Liver (tissue), 9 donors: ENCODE results near the gene PRIMA1. TPM values are rescaled to one million over a fixed set of nuclear protein-coding genes. Genes with fewer than 3 reads are reported as not detected.
A peak's percentile ranks its signal among the peaks of the same experiment; 100 is the strongest.

Experiments
- DNase-seq: peaks from one replicate; pipeline ENCODE4 v3.0.0-alpha.2; 2017; ENCODE audit warnings: low spot score
- H3K27ac ChIP-seq, 2 donors: one replicate each; pipeline ENCODE4 v1.7.0; 2013; ENCODE audit warnings: inconsistent platforms in 2 of 2, low read length in 2 of 2, control low read depth in 1 of 2, low read depth in 1 of 2, mild to moderate bottlenecking in 1 of 2
- H3K27me3 ChIP-seq, 4 donors: one replicate each; pipeline versions ENCODE4 v1.6.1 to v1.7.0; 2013; ENCODE audit warnings: low read length in 3 of 4, inconsistent platforms in 1 of 4, mild to moderate bottlenecking in 1 of 4, moderate library complexity in 1 of 4; ENCODE audit not compliant: control insufficient read depth in 4 of 4, insufficient read depth in 4 of 4
- H3K36me3 ChIP-seq, 4 donors: one replicate each; pipeline versions ENCODE4 v1.6.1 to v1.7.0; 2013; ENCODE audit warnings: low read length in 3 of 4, mild to moderate bottlenecking in 3 of 4, low read depth in 1 of 4, moderate library complexity in 1 of 4; ENCODE audit not compliant: control insufficient read depth in 4 of 4, insufficient read depth in 3 of 4
- H3K4me1 ChIP-seq, 4 donors: one replicate each; pipeline versions ENCODE4 v1.6.1 to v1.7.0; 2013; ENCODE audit warnings: low read length in 3 of 4, mild to moderate bottlenecking in 3 of 4, moderate library complexity in 1 of 4; ENCODE audit not compliant: control insufficient read depth in 4 of 4, insufficient read depth in 4 of 4
- H3K4me3 ChIP-seq, 3 donors: one replicate each; pipeline versions ENCODE4 v1.6.1 to v1.7.0; 2013; ENCODE audit warnings: low read length in 3 of 3, control low read depth in 1 of 3, low read depth in 1 of 3, mild to moderate bottlenecking in 1 of 3
- H3K9ac ChIP-seq, 2 donors: one replicate each; pipeline ENCODE4 v1.7.0; 2013; ENCODE audit warnings: low read length in 2 of 2, mild to moderate bottlenecking in 2 of 2, moderate library complexity in 2 of 2, control low read depth in 1 of 2, low read depth in 1 of 2
- H3K9me3 ChIP-seq, 4 donors: one replicate each; pipeline versions ENCODE4 v1.6.1 to v1.7.0; 2013; ENCODE audit warnings: low read length in 3 of 4; ENCODE audit not compliant: control insufficient read depth in 4 of 4
- EGR1 ChIP-seq, 2 donors: IDR thresholded peaks; 2 replicates each; pipeline ENCODE4 v1.6.1; 2016 to 2018; ENCODE audit warnings: antibody characterized with exemption in 2 of 2, low read depth in 2 of 2
- FOXA1 ChIP-seq: IDR thresholded peaks from 2 replicates; pipeline ENCODE4 v1.6.1; 2016; ENCODE audit warnings: antibody characterized with exemption
- FOXA2 ChIP-seq: IDR thresholded peaks from 2 replicates; pipeline ENCODE4 v1.6.1; 2016; ENCODE audit warnings: antibody characterized with exemption
- GABPA ChIP-seq, 2 donors: IDR thresholded peaks in 1 of 2; conservative IDR thresholded peaks in 1 of 2; 2 replicates each; pipeline ENCODE4 v1.6.1; 2016; ENCODE audit warnings: antibody characterized with exemption in 2 of 2, mild to moderate bottlenecking in 1 of 2, moderate library complexity in 1 of 2
- HNF4A ChIP-seq, 2 donors: conservative IDR thresholded peaks; 2 replicates each; pipeline ENCODE4 v1.6.1; 2016; ENCODE audit warnings: antibody characterized with exemption in 2 of 2, mild to moderate bottlenecking in 2 of 2
- HNF4G ChIP-seq: IDR thresholded peaks from 2 replicates; pipeline ENCODE4 v1.6.1; 2016; ENCODE audit warnings: antibody characterized with exemption
- NR2F2 ChIP-seq: IDR thresholded peaks from 2 replicates; pipeline ENCODE4 v1.6.1; 2016; ENCODE audit warnings: antibody characterized with exemption
- RAD21 ChIP-seq, 2 donors: IDR thresholded peaks; 2 replicates each; pipeline ENCODE4 v1.6.1; 2016; ENCODE audit warnings: antibody characterized with exemption in 2 of 2, mild to moderate bottlenecking in 2 of 2
- RXRA ChIP-seq, 2 donors: IDR thresholded peaks; 2 replicates each; pipeline ENCODE4 v1.6.1; 2017 to 2018; ENCODE audit warnings: antibody characterized with exemption in 2 of 2, mild to moderate bottlenecking in 1 of 2
- YY1 ChIP-seq: IDR thresholded peaks from 2 replicates; pipeline ENCODE4 v1.6.1; 2016; ENCODE audit warnings: antibody characterized with exemption, mild to moderate bottlenecking
- WGBS: extraction: QIAGEN DNeasy Blood & Tissue Kit; methylation state at CpG from one replicate; pipeline ENCODE4 v1.1.7; 2013; 5-methylcytosine and 5-hydroxymethylcytosine counted together
- polyA plus RNA-seq, 2 donors: library from polyadenylated mRNA; stranded (reverse) in 1 of 2; unstranded in 1 of 2; fragments of 200-250 nt in 1 of 2; fragments of >200 nt in 1 of 2; fragmentation: Nextera tagmentation in 1 of 2; extraction: Ambion mirVana in 1 of 2; gene quantifications; one replicate each; pipeline versions ENCODE4 v1.2.1 to v1.2.3, GENCODE V29; 2013 to 2015
- total RNA-seq, 2 donors: library from RNA; depleted of rRNA; stranded (reverse); fragments of >200 nt; gene quantifications; one replicate each; pipeline ENCODE4 v1.2.3, GENCODE V29; 2014
- TF ChIP-seq, protein P1 (sequence below): IDR thresholded peaks from 2 replicates; pipeline ENCODE4 v1.6.1; 2016; ENCODE audit warnings: antibody characterized with exemption
- TF ChIP-seq, protein P2 (sequence below): IDR thresholded peaks from 2 replicates; pipeline ENCODE4 v1.6.1; 2016; ENCODE audit warnings: antibody characterized with exemption
- TF ChIP-seq, protein P3 (sequence below): IDR thresholded peaks from 2 replicates; pipeline ENCODE4 v1.6.1; 2016; ENCODE audit warnings: antibody characterized with exemption
- TF ChIP-seq, protein P4 (sequence below): IDR thresholded peaks from 2 replicates; pipeline ENCODE4 v1.6.1; 2016; ENCODE audit warnings: antibody characterized with exemption, mild to moderate bottlenecking
- TF ChIP-seq, protein P5 (sequence below): fragments of 150-350 bp; IDR thresholded peaks from 2 replicates; pipeline ENCODE4 v1.5.1; 2017; ENCODE audit warnings: improper control_type of control experiment, low read depth, low read length; ENCODE audit not compliant: missing input control
- donor health status: healthy.
- donor health status: healthy.
- donor health status: healthy.
- donor health status: healthy.
- donor health status: healthy.

The PRIMA1 gene, protein sequence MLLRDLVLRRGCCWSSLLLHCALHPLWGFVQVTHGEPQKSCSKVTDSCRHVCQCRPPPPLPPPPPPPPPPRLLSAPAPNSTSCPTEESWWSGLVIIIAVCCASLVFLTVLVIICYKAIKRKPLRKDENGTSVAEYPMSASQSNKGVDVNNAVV
- total RNA-seq = under 1 TPM in 1 of 2 donors, not detected in 1; 0.08 TPM
- polyA plus RNA-seq = under 1 TPM; 0.13 to 0.38 TPM

DNA sequence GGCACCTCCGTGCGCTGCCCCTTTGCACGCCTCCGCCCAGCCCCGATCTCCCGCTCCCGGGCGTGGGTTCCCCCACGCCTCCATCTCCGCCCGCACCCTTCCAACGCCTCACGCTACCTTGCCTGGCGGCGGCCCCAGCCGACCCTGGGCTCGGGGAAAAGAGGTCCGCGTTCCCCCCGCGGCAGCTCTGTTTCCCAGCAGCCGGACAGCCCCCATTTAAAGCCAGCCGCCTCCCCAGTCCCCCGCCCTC, at the start of gene PRIMA1:
Gene PRIMA1 (minus strand): TSS at position 193 of the 250 bp plus-strand sequence. CDS start 767 bp downstream, outside the sequence.
- Histone ChIP-seq H3K9ac (no peak within 1 kb of the TSS), H3K4me1 (peaks cover 0 to 17% (median 2%) of the 10 kb centered on the region in 4 donors), H3K4me3 (peak within 1 kb of the TSS in 1 of 3 donors; percentile 37), H3K9me3 (no peaks in the 10 kb centered on the region), H3K36me3 (no peaks in the 10 kb centered on the region), H3K27me3 (peaks cover 0 to 21% (median 11%) of the 10 kb centered on the region in 4 donors), H3K27ac (no peak within 1 kb of the TSS)
- DNase-seq = no peak
- TF ChIP-seq, protein P1, sequence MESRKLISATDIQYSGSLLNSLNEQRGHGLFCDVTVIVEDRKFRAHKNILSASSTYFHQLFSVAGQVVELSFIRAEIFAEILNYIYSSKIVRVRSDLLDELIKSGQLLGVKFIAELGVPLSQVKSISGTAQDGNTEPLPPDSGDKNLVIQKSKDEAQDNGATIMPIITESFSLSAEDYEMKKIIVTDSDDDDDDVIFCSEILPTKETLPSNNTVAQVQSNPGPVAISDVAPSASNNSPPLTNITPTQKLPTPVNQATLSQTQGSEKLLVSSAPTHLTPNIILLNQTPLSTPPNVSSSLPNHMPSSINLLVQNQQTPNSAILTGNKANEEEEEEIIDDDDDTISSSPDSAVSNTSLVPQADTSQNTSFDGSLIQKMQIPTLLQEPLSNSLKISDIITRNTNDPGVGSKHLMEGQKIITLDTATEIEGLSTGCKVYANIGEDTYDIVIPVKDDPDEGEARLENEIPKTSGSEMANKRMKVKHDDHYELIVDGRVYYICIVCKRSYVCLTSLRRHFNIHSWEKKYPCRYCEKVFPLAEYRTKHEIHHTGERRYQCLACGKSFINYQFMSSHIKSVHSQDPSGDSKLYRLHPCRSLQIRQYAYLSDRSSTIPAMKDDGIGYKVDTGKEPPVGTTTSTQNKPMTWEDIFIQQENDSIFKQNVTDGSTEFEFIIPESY = no peak
- TF ChIP-seq, protein P2, sequence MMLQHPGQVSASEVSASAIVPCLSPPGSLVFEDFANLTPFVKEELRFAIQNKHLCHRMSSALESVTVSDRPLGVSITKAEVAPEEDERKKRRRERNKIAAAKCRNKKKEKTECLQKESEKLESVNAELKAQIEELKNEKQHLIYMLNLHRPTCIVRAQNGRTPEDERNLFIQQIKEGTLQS = no peak
- no peak for TF ChIP-seq EGR1 (IDR thresholded peaks at IDR 0.05; ENCODE audit: low read depth in 2 of 2)
- no peak for TF ChIP-seq NR2F2
- TF ChIP-seq, protein P3, sequence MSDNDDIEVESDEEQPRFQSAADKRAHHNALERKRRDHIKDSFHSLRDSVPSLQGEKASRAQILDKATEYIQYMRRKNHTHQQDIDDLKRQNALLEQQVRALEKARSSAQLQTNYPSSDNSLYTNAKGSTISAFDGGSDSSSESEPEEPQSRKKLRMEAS = no peak
- no peak for TF ChIP-seq YY1
- TF ChIP-seq FOXA1 = no peak
- TF ChIP-seq GABPA (IDR thresholded peaks at IDR 0.05 in 1 of 2, conservative IDR thresholded peaks at IDR 0.05 in 1 of 2) = no peak
- TF ChIP-seq, protein P4, sequence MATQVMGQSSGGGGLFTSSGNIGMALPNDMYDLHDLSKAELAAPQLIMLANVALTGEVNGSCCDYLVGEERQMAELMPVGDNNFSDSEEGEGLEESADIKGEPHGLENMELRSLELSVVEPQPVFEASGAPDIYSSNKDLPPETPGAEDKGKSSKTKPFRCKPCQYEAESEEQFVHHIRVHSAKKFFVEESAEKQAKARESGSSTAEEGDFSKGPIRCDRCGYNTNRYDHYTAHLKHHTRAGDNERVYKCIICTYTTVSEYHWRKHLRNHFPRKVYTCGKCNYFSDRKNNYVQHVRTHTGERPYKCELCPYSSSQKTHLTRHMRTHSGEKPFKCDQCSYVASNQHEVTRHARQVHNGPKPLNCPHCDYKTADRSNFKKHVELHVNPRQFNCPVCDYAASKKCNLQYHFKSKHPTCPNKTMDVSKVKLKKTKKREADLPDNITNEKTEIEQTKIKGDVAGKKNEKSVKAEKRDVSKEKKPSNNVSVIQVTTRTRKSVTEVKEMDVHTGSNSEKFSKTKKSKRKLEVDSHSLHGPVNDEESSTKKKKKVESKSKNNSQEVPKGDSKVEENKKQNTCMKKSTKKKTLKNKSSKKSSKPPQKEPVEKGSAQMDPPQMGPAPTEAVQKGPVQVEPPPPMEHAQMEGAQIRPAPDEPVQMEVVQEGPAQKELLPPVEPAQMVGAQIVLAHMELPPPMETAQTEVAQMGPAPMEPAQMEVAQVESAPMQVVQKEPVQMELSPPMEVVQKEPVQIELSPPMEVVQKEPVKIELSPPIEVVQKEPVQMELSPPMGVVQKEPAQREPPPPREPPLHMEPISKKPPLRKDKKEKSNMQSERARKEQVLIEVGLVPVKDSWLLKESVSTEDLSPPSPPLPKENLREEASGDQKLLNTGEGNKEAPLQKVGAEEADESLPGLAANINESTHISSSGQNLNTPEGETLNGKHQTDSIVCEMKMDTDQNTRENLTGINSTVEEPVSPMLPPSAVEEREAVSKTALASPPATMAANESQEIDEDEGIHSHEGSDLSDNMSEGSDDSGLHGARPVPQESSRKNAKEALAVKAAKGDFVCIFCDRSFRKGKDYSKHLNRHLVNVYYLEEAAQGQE = no peak
- TF ChIP-seq RAD21 (IDR thresholded peaks at IDR 0.05) = no peak
- TF ChIP-seq, protein P5, sequence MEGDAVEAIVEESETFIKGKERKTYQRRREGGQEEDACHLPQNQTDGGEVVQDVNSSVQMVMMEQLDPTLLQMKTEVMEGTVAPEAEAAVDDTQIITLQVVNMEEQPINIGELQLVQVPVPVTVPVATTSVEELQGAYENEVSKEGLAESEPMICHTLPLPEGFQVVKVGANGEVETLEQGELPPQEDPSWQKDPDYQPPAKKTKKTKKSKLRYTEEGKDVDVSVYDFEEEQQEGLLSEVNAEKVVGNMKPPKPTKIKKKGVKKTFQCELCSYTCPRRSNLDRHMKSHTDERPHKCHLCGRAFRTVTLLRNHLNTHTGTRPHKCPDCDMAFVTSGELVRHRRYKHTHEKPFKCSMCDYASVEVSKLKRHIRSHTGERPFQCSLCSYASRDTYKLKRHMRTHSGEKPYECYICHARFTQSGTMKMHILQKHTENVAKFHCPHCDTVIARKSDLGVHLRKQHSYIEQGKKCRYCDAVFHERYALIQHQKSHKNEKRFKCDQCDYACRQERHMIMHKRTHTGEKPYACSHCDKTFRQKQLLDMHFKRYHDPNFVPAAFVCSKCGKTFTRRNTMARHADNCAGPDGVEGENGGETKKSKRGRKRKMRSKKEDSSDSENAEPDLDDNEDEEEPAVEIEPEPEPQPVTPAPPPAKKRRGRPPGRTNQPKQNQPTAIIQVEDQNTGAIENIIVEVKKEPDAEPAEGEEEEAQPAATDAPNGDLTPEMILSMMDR = no peak
- no peak for TF ChIP-seq FOXA2
- TF ChIP-seq HNF4G = no peak
- TF ChIP-seq RXRA (IDR thresholded peaks at IDR 0.05) = no peak
- TF ChIP-seq HNF4A (conservative IDR thresholded peaks at IDR 0.05) = no peak
- 3% methylated on average over 24 of the region's 24 CpGs for WGBS
